ENCODE measurements around the gene PIP5KL1. TPM values are rescaled to one million over a fixed set of nuclear protein-coding genes. Genes with fewer than 3 reads are reported as not detected.

PIP5KL1 gene
- total RNA-seq, 2 experiments from 2014 or later, result 1.5 to 1.9 TPM

- ChIA-PET POLR2A (interaction anchor here (2.7 kb wide), 1 partner anchor 31 kb away, joined by 10 read pairs; no protein-coding TSS in a partner anchor), CTCF (no interaction called here)
- no peaks in the 10 kb centered on the region for H3K27me3 Mint-ChIP-seq
- no peak overlapping the region for H3K27ac Mint-ChIP-seq
- no peak for DNase-seq
- peaks cover 55% of the 10 kb centered on the region for H3K4me1 Mint-ChIP-seq
- peak overlapping the region; percentile 86 for H3K4me3 Mint-ChIP-seq
- no peaks in the 10 kb centered on the region for H3K9me3 Mint-ChIP-seq
- H3K36me3 Mint-ChIP-seq (ENCODE audit: low read depth), result peaks cover 36% of the 10 kb centered on the region
These were observed 4.4 kb upstream of the PIP5KL1 start for GRCh38 chr9:127934986-127935385.

- peaks cover 2% of the 10 kb centered on the region for H3K27me3 Mint-ChIP-seq
- H3K27ac Mint-ChIP-seq, result no peak overlapping the region
- no peaks in the 10 kb centered on the region for H3K9me3 Mint-ChIP-seq
- DNase-seq, result no peak
- CTCF ChIA-PET, result interaction anchor here (1.7 kb wide), 1 partner anchor 9 kb away, joined by 7 read pairs; no protein-coding TSS in a partner anchor
- H3K36me3 Mint-ChIP-seq (ENCODE audit: low read depth), result peaks cover 34% of the 10 kb centered on the region
- peaks cover 62% of the 10 kb centered on the region for H3K4me1 Mint-ChIP-seq
- H3K4me3 Mint-ChIP-seq, result peak overlapping the region; percentile 4
- POLR2A ChIA-PET, result no interaction called here
These were observed 3.7 kb upstream of the PIP5KL1 start for GRCh38 chr9:127934248-127934647.

GRCh38 chr9:127931092-127931881, 710 bp upstream of the PIP5KL1 start:
- H3K4me3 Mint-ChIP-seq, result peak overlapping the region; percentile 65
- ChIA-PET CTCF (interaction anchor here (0.8 to 1.5 kb wide), 3 partner anchors 10 to 186 kb away, joined by 3 to 4 read pairs (median 4); no protein-coding TSS in a partner anchor), POLR2A (interaction anchor here (0.5 to 1.6 kb wide), 5 partner anchors 15 to 174 kb away, joined by 3 to 7 read pairs (median 5); partner anchors contain the start of gene ST6GALNAC4)
- peaks cover 68% of the 10 kb centered on the region for H3K4me1 Mint-ChIP-seq
- no peak for DNase-seq
- peaks cover 23% of the 10 kb centered on the region for H3K36me3 Mint-ChIP-seq (ENCODE audit: low read depth)
- H3K27me3 Mint-ChIP-seq, result peaks cover 9% of the 10 kb centered on the region
- H3K9me3 Mint-ChIP-seq, result no peaks in the 10 kb centered on the region
- no peak overlapping the region for H3K27ac Mint-ChIP-seq

GRCh38 chr9:127929625-127929979, 975 bp downstream of the PIP5KL1 start:
- no peaks in the 10 kb centered on the region for H3K9me3 Mint-ChIP-seq
- peaks cover 10% of the 10 kb centered on the region for H3K36me3 Mint-ChIP-seq (ENCODE audit: low read depth)
- CTCF ChIA-PET, result interaction anchor here (0.6 to 2.6 kb wide), 7 partner anchors 8 to 147 kb away, joined by 3 to 16 read pairs (median 4); partner anchors contain the start of gene ST6GALNAC4
- H3K27ac Mint-ChIP-seq, result no peak overlapping the region
- H3K27me3 Mint-ChIP-seq, result peaks cover 21% of the 10 kb centered on the region
- peaks cover 52% of the 10 kb centered on the region for H3K4me1 Mint-ChIP-seq
- POLR2A ChIA-PET, result interaction anchor here (0.8 to 2.2 kb wide), 10 partner anchors 8 to 358 kb away, joined by 3 to 8 read pairs (median 4); partner anchors contain the start of genes CDK9, DPM2, SLC25A25 and ST6GALNAC4
- DNase-seq, result no peak
- peak overlapping the region; percentile 39 for H3K4me3 Mint-ChIP-seq

- Mint-ChIP-seq H3K27ac (peak overlapping the region; percentile 42), H3K36me3 (ENCODE audit: low read depth) (peaks cover 5% of the 10 kb centered on the region), H3K4me1 (peaks cover 46% of the 10 kb centered on the region), H3K27me3 (peaks cover 22% of the 10 kb centered on the region), H3K4me3 (peak overlapping the region; percentile 6), H3K9me3 (no peaks in the 10 kb centered on the region)
- POLR2A ChIA-PET, result interaction anchor here (0.6 to 2.2 kb wide), 7 partner anchors 8 to 541 kb away, joined by 3 to 8 read pairs (median 5); partner anchors contain the start of genes CDK9 and DPM2
- no peak for DNase-seq
- CTCF ChIA-PET, result interaction anchor here (0.6 to 2.6 kb wide), 7 partner anchors 9 to 146 kb away, joined by 3 to 16 read pairs (median 3); partner anchors contain the start of gene ST6GALNAC4
These were observed 1.6 kb downstream of the PIP5KL1 start for GRCh38 chr9:127928676-127929624.

- Mint-ChIP-seq H3K27ac (no peak overlapping the region), H3K4me1 (peaks cover 46% of the 10 kb centered on the region), H3K27me3 (peaks cover 28% of the 10 kb centered on the region), H3K36me3 (ENCODE audit: low read depth) (peaks cover 3% of the 10 kb centered on the region), H3K4me3 (peak overlapping the region; percentile 6), H3K9me3 (no peaks in the 10 kb centered on the region)
- ChIA-PET POLR2A (interaction anchor here (0.6 to 2.2 kb wide), 5 partner anchors 9 to 540 kb away, joined by 4 to 8 read pairs (median 6); partner anchors contain the start of gene DPM2), CTCF (interaction anchor here (0.6 to 2.6 kb wide), 4 partner anchors 11 to 103 kb away, joined by 3 to 16 read pairs (median 7); partner anchors contain the start of gene ST6GALNAC4)
- DNase-seq, result no peak
These were observed 2.4 kb downstream of the PIP5KL1 start for GRCh38 chr9:127927988-127928675.

- H3K27ac Mint-ChIP-seq, result no peak overlapping the region
- no peaks in the 10 kb centered on the region for H3K9me3 Mint-ChIP-seq
- no peaks in the 10 kb centered on the region for H3K36me3 Mint-ChIP-seq (ENCODE audit: low read depth)
- ChIA-PET POLR2A (interaction anchor here (0.9 to 2.2 kb wide), 3 partner anchors 16 to 192 kb away, joined by 3 to 7 read pairs (median 6); partner anchors contain the start of gene TOR2A), CTCF (interaction anchor here (0.6 kb wide), 1 partner anchor 103 kb away, joined by 5 read pairs; no protein-coding TSS in a partner anchor)
- peaks cover 43% of the 10 kb centered on the region for H3K4me1 Mint-ChIP-seq
- peak overlapping the region; percentile 50 for H3K4me3 Mint-ChIP-seq
- H3K27me3 Mint-ChIP-seq, result peaks cover 31% of the 10 kb centered on the region
- DNase-seq, result peak; percentile 76
These were observed 3.2 kb downstream of the PIP5KL1 start for GRCh38 chr9:127927201-127927987.

GRCh38 chr9:127926906-127927200, 3.7 kb downstream of the PIP5KL1 start:
- CTCF ChIA-PET, result interaction anchor here (1.1 kb wide), 1 partner anchor 108 kb away, joined by 6 read pairs; no protein-coding TSS in a partner anchor
- Mint-ChIP-seq H3K4me3 (peak overlapping the region; percentile 50), H3K36me3 (ENCODE audit: low read depth) (no peaks in the 10 kb centered on the region), H3K27ac (no peak overlapping the region), H3K27me3 (peaks cover 35% of the 10 kb centered on the region), H3K9me3 (no peaks in the 10 kb centered on the region), H3K4me1 (peaks cover 46% of the 10 kb centered on the region)
- POLR2A ChIA-PET, result interaction anchor here (0.9 kb wide), 1 partner anchor 192 kb away, joined by 3 read pairs; the partner anchor contains the start of gene TOR2A
- DNase-seq, result no peak

- H3K27ac Mint-ChIP-seq, result no peak overlapping the region
- ChIA-PET POLR2A (interaction anchor here (0.9 kb wide), 1 partner anchor 191 kb away, joined by 3 read pairs; the partner anchor contains the start of gene TOR2A), CTCF (interaction anchor here (0.6 to 1.1 kb wide), 3 partner anchors 75 to 192 kb away, joined by 3 to 6 read pairs (median 4); no protein-coding TSS in a partner anchor)
- H3K27me3 Mint-ChIP-seq, result peaks cover 35% of the 10 kb centered on the region
- no peaks in the 10 kb centered on the region for H3K36me3 Mint-ChIP-seq (ENCODE audit: low read depth)
- no peaks in the 10 kb centered on the region for H3K9me3 Mint-ChIP-seq
- no peak overlapping the region for H3K4me3 Mint-ChIP-seq
- DNase-seq, result no peak
- H3K4me1 Mint-ChIP-seq, result peaks cover 48% of the 10 kb centered on the region
These were observed 4.3 kb downstream of the PIP5KL1 start for GRCh38 chr9:127925959-127926905.

GRCh38 chr9:127924736-127925444, 5.7 kb downstream of the PIP5KL1 start:
- no peak overlapping the region for H3K4me3 Mint-ChIP-seq
- H3K27ac Mint-ChIP-seq, result no peak overlapping the region
- peaks cover 46% of the 10 kb centered on the region for H3K4me1 Mint-ChIP-seq
- no peak for DNase-seq
- H3K9me3 Mint-ChIP-seq, result no peaks in the 10 kb centered on the region
- ChIA-PET CTCF (interaction anchor here (1.0 to 1.2 kb wide), 2 partner anchors 16 to 43 kb away, joined by 3 to 4 read pairs; no protein-coding TSS in a partner anchor), POLR2A (no interaction called here)
- no peaks in the 10 kb centered on the region for H3K36me3 Mint-ChIP-seq (ENCODE audit: low read depth)
- peaks cover 35% of the 10 kb centered on the region for H3K27me3 Mint-ChIP-seq
